ENCODE measurements around the gene MME. TPM values are rescaled to one million over a fixed set of nuclear protein-coding genes. Genes with fewer than 3 reads are reported as not detected.

The MME gene
- total RNA-seq, 2 donors from 2014 or later, result 56.3 to 103 TPM

- Histone ChIP-seq H3K36me3 (no peaks in the 10 kb centered on the region), H3K4me1 (replicated peaks) (no peaks in the 10 kb centered on the region), H3K27me3 (replicated peaks; ENCODE audit: insufficient read depth) (no peaks in the 10 kb centered on the region), H3K9me3 (no peaks in the 10 kb centered on the region), H3K27ac (no peak overlapping the region), H3K4me3 (no peak overlapping the region)
- TF ChIP-seq POLR2A (IDR thresholded peaks at IDR 0.05) (no peak), POLR2AphosphoS5 (IDR thresholded peaks at IDR 0.05) (no peak), CTCF (IDR thresholded peaks at IDR 0.05) (no peak)
- DNase-seq (ENCODE audit: low spot score), result no peak
- intact Hi-C loops (cut with DNase I), result no loop called here
- 82% methylated on average over 1 of the region's 1 CpG for WGBS
These were observed 93.7 kb downstream of the MME start for GRCh38 chr3:155173771-155174170.

- no peak for DNase-seq (ENCODE audit: low spot score)
- Histone ChIP-seq H3K27me3 (replicated peaks; ENCODE audit: insufficient read depth) (no peaks in the 10 kb centered on the region), H3K4me3 (no peak overlapping the region), H3K27ac (no peak overlapping the region), H3K4me1 (replicated peaks) (no peaks in the 10 kb centered on the region), H3K36me3 (no peaks in the 10 kb centered on the region), H3K9me3 (no peaks in the 10 kb centered on the region)
- 87% methylated on average over 3 of the region's 3 CpGs for WGBS
- intact Hi-C loops (cut with DNase I), result no loop called here
- TF ChIP-seq CTCF (IDR thresholded peaks at IDR 0.05) (no peak), POLR2A (IDR thresholded peaks at IDR 0.05) (no peak), POLR2AphosphoS5 (IDR thresholded peaks at IDR 0.05) (no peak)
These were observed 98.8 kb downstream of the MME start for GRCh38 chr3:155178810-155179436.

GRCh38 chr3:155179437-155179827, 99.3 kb downstream of the MME start:
- H3K36me3 ChIP-seq, result no peaks in the 10 kb centered on the region
- no peaks in the 10 kb centered on the region for H3K27me3 ChIP-seq (replicated peaks; ENCODE audit: insufficient read depth)
- intact Hi-C loops (cut with DNase I), result no loop called here
- no peak overlapping the region for H3K4me3 ChIP-seq
- H3K27ac ChIP-seq, result no peak overlapping the region
- 55% methylated on average over 2 of the region's 2 CpGs for WGBS
- no peak for TF ChIP-seq POLR2AphosphoS5 (IDR thresholded peaks at IDR 0.05)
- no peak for TF ChIP-seq POLR2A (IDR thresholded peaks at IDR 0.05)
- no peak for TF ChIP-seq CTCF (IDR thresholded peaks at IDR 0.05)
- no peaks in the 10 kb centered on the region for H3K4me1 ChIP-seq (replicated peaks)
- H3K9me3 ChIP-seq, result no peaks in the 10 kb centered on the region
- no peak for DNase-seq (ENCODE audit: low spot score)

GRCh38 chr3:155179966-155180757, 100.0 kb downstream of the MME start:
- WGBS, result 96% methylated on average over 5 of the region's 5 CpGs
- Histone ChIP-seq H3K27me3 (replicated peaks; ENCODE audit: insufficient read depth) (no peaks in the 10 kb centered on the region), H3K4me3 (no peak overlapping the region), H3K36me3 (no peaks in the 10 kb centered on the region), H3K27ac (no peak overlapping the region), H3K9me3 (no peaks in the 10 kb centered on the region), H3K4me1 (replicated peaks) (no peaks in the 10 kb centered on the region)
- intact Hi-C loops (cut with DNase I), result no loop called here
- DNase-seq (ENCODE audit: low spot score), result no peak
- TF ChIP-seq POLR2A (IDR thresholded peaks at IDR 0.05) (no peak), CTCF (IDR thresholded peaks at IDR 0.05) (no peak), POLR2AphosphoS5 (IDR thresholded peaks at IDR 0.05) (no peak)

GRCh38 chr3:155182467-155182866, 102.3 kb downstream of the MME start:
- H3K9me3 ChIP-seq, result no peaks in the 10 kb centered on the region
- no peaks in the 10 kb centered on the region for H3K27me3 ChIP-seq (replicated peaks; ENCODE audit: insufficient read depth)
- no peak for DNase-seq (ENCODE audit: low spot score)
- no peaks in the 10 kb centered on the region for H3K36me3 ChIP-seq
- no peaks in the 10 kb centered on the region for H3K4me1 ChIP-seq (replicated peaks)
- no peak overlapping the region for H3K27ac ChIP-seq
- intact Hi-C loops (cut with DNase I), result no loop called here
- no peak for TF ChIP-seq CTCF (IDR thresholded peaks at IDR 0.05)
- no peak for TF ChIP-seq POLR2A (IDR thresholded peaks at IDR 0.05)
- TF ChIP-seq POLR2AphosphoS5 (IDR thresholded peaks at IDR 0.05), result no peak
- WGBS, result 93% methylated on average over 1 of the region's 1 CpG
- no peak overlapping the region for H3K4me3 ChIP-seq

Data from prostate gland (tissue), 2 donors.